Natural killer cell (primary cell): ENCODE results near the gene LRCOL1. TPM values are rescaled to one million over a fixed set of nuclear protein-coding genes. Genes with fewer than 3 reads are reported as not detected.
"Not testable (repeated sequence)": the region's sequence is repeated elsewhere in the genome, so short reads cannot be mapped to it uniquely, and the experiment has no call there.

ENCODE experiments used
- ATAC-seq, 3 donors: fragments of 150-1000 bp in 2 of 3; fragments of 200-7000 bp in 1 of 3; cut with Tn5 transposase; 1 replicate in 1 of 3; 2 replicates in 2 of 3; pipeline ENCODE4 v1.10.0; 2021; ENCODE audit warnings: mild to moderate bottlenecking in 2 of 3, moderate library complexity in 2 of 3
- DNase-seq, 2 donors: peaks; one replicate each; pipeline versions ENCODE4 v3.0.0 to v3.0.0-alpha.2; 2013 to 2021; ENCODE audit warnings: mixed read lengths in 1 of 2
- H3K27ac ChIP-seq: one replicate; pipeline ENCODE4 v1.5.1; 2013; ENCODE audit warnings: mild to moderate bottlenecking, low read length
- H3K27me3 ChIP-seq: one replicate; pipeline ENCODE4 v1.6.1; 2013; ENCODE audit warnings: low read length; ENCODE audit not compliant: control insufficient read depth, insufficient read depth
- H3K36me3 ChIP-seq: one replicate; pipeline ENCODE4 v1.6.1; 2013; ENCODE audit warnings: low read length; ENCODE audit not compliant: control insufficient read depth, insufficient read depth
- H3K4me1 ChIP-seq: one replicate; pipeline ENCODE4 v1.6.1; 2013; ENCODE audit warnings: low read length; ENCODE audit not compliant: control insufficient read depth, insufficient read depth
- H3K4me3 ChIP-seq: one replicate; pipeline ENCODE4 v1.5.1; 2013; ENCODE audit warnings: low read length
- H3K9me3 ChIP-seq: one replicate; pipeline ENCODE4 v1.6.1; 2013; ENCODE audit warnings: low read length; ENCODE audit not compliant: control insufficient read depth, insufficient read depth
- H3K27ac Mint-ChIP-seq, 2 donors: one replicate each; pipeline ENCODE4 v1.8.0; 2022; ENCODE audit warnings: mild to moderate bottlenecking in 2 of 2, mixed read lengths in 2 of 2, moderate library complexity in 1 of 2
- H3K27me3 Mint-ChIP-seq, 2 donors: one replicate each; pipeline ENCODE4 v1.8.0; 2022; ENCODE audit warnings: low read depth in 2 of 2, mixed read lengths in 2 of 2
- H3K36me3 Mint-ChIP-seq: one replicate; pipeline ENCODE4 v1.8.0; 2022; ENCODE audit warnings: mixed read lengths
- H3K4me1 Mint-ChIP-seq, 2 donors: one replicate each; pipeline ENCODE4 v1.8.0; 2022; ENCODE audit warnings: mixed read lengths in 2 of 2
- H3K4me3 Mint-ChIP-seq: one replicate; pipeline ENCODE4 v1.8.0; 2022; ENCODE audit warnings: mild to moderate bottlenecking, moderate library complexity, mixed read lengths
- H3K9me3 Mint-ChIP-seq, 2 donors: one replicate each; pipeline ENCODE4 v1.8.0; 2022; ENCODE audit warnings: mixed read lengths in 2 of 2
- CTCF ChIP-seq: fragments of 200-600 bp; IDR thresholded peaks from one replicate; pipeline ENCODE4 v1.8.0; 2022; ENCODE audit warnings: antibody characterized with exemption
- WGBS: methylation state at CpG from one replicate; pipeline ENCODE4 v1.1.7; 2013; ENCODE audit warnings: missing lambda C conversion rate; ENCODE audit not compliant: insufficient coverage; 5-methylcytosine and 5-hydroxymethylcytosine counted together
- intact Hi-C: fragments of 100-400 bp; cut with micrococcal nuclease; formaldehyde crosslinking; loops from one replicate; pipeline ENCODE4 v1.14.2; 2022
- total RNA-seq, 4 donors: library from RNA; stranded (reverse); fragments of 120-200 nt in 1 of 4; gene quantifications; one replicate each; pipeline versions ENCODE4 v1.2.3 to v1.2.4, GENCODE V29; 2013 to 2022

LRCOL1 gene
- total RNA-seq, 3 donors from 2014 or later (not counting 1 experiment from before 2014, with no cell fraction given): not detected

DNA sequence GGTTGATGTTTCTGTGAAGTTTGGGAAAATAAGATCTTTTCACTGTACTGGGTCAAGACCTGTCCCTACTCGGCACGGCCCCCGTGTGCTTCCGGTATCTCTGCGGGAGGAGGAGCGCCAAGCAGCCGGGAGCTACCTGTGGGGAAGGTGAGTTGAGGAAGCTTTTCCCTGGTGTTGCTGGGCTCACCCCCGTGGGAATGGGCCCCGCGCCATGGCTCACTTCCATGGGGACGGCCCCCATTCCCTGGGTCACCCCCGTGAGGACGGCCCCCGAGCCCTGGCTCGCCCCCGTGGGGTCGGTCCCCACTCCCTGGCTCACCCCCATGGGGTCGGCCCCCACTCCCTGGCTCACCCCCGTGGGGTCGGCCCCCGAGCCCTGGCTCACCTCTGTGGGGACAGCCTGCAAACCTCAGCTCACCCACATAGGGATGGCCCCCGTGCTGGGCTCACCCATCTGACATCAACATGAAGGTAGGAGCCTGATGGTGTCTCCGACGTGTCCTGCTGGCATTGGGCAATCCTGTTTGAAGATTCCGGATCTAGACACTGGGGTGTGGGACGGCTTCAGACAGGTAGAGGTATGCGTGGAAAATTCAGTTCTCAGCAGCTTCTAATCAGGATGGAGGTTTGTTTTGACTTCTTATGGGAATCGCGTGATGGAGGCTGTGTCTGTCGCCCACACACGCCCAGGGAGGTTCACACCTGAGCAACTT, 9.1 kb downstream of the LRCOL1 start:
- H3K4me3 Mint-ChIP-seq: peak overlapping the region; percentile 77
- H3K27me3 Mint-ChIP-seq: peaks cover 21 to 39% of the 10 kb centered on the region in 2 donors
- H3K36me3 Mint-ChIP-seq: no peaks in the 10 kb centered on the region
- H3K4me1 Mint-ChIP-seq: peaks cover 14 to 32% of the 10 kb centered on the region in 2 donors
- WGBS: 84% methylated on average over 25 of the region's 31 CpGs
- peak overlapping the region; percentile 25 for H3K4me3 ChIP-seq
- H3K27me3 ChIP-seq: peaks cover 3% of the 10 kb centered on the region
- H3K27ac ChIP-seq: no peak overlapping the region
- no peak for TF ChIP-seq CTCF
- H3K27ac Mint-ChIP-seq: peak overlapping the region in 1 of 2 donors; percentile 79
- no peaks in the 10 kb centered on the region for H3K9me3 Mint-ChIP-seq
- intact Hi-C loops: no loop called here
- H3K9me3 ChIP-seq: no peaks in the 10 kb centered on the region
- H3K36me3 ChIP-seq: no peaks in the 10 kb centered on the region
- no peak for DNase-seq
- ATAC-seq: no peak
- H3K4me1 ChIP-seq: peaks cover 24% of the 10 kb centered on the region

GRCh38 chr12:132600048-132601032, 10.0 kb downstream of the LRCOL1 start:
- H3K4me3 ChIP-seq: peak overlapping the region; percentile 25
- peaks cover 3% of the 10 kb centered on the region for H3K27me3 ChIP-seq
- Mint-ChIP-seq H3K9me3 (no peaks in the 10 kb centered on the region), H3K27ac (peak overlapping the region in 1 of 2 donors; percentile 79), H3K4me1 (peaks cover 14 to 32% of the 10 kb centered on the region in 2 donors), H3K27me3 (peaks cover 19 to 38% of the 10 kb centered on the region in 2 donors), H3K4me3 (peak overlapping the region; percentile 77), H3K36me3 (no peaks in the 10 kb centered on the region)
- DNase-seq (peak; percentile 30 to 64), ATAC-seq (peak; percentile 52 to 64 (median 56))
- no peaks in the 10 kb centered on the region for H3K9me3 ChIP-seq
- no peak overlapping the region for H3K27ac ChIP-seq
- TF ChIP-seq CTCF: peak; percentile 23
- 32% methylated on average over 45 of the region's 45 CpGs for WGBS
- intact Hi-C loops: no loop called here
- H3K4me1 ChIP-seq: peaks cover 24% of the 10 kb centered on the region
- no peaks in the 10 kb centered on the region for H3K36me3 ChIP-seq

DNA sequence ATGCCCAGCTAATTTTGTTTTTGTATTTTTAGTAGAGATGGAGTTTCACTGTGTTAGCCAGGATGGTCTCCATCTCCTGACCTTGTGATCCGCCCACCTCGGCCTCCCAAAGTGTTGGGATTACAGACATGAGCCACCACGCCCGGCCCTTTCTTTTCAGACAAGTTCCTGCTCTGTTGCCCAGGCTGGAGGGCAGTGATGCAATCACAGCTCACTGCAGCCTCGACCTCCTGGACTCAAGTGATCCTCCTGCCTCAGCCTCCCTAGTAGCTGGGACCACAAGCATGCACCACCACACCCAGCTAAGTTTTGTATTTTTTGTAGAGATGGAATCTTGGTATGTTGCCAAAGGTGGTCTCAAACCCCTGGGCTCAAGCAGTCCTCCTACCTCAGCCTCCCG, 10.9 kb downstream of the LRCOL1 start:
- WGBS: 95% methylated on average over 6 of the region's 6 CpGs
- H3K9me3 ChIP-seq, H3K36me3 Mint-ChIP-seq, ATAC-seq, H3K27ac Mint-ChIP-seq, H3K9me3 Mint-ChIP-seq, H3K36me3 ChIP-seq, DNase-seq, intact Hi-C loops, H3K27ac ChIP-seq, H3K27me3 ChIP-seq, H3K4me3 ChIP-seq: not testable (repeated sequence)
- H3K27me3 Mint-ChIP-seq: peaks cover 15 to 29% of the 10 kb centered on the region in 2 donors
- H3K4me1 Mint-ChIP-seq: peaks cover 14 to 32% of the 10 kb centered on the region in 2 donors
- H3K4me3 Mint-ChIP-seq: peak overlapping the region; percentile 77
- peaks cover 24% of the 10 kb centered on the region for H3K4me1 ChIP-seq
